GM19324 (cell line): ENCODE data around the gene BEAN1.
A peak's percentile ranks its signal among the peaks of the same experiment; 100 is the strongest.

Source experiments
- ATAC-seq: cut with Tn5 transposase; IDR thresholded peaks from one replicate; pipeline ENCODE4 v1.9.1; 2021; ENCODE audit warnings: mild to moderate bottlenecking, moderate library complexity; ENCODE audit not compliant: unreplicated experiment, low FRiP score

Gene BEAN1

GRCh38 chr16:66516509-66516807, 89.4 kb downstream of the BEAN1 start:
- no peak for ATAC-seq

- ATAC-seq: peak; percentile 96
Observed at GRCh38 chr16:66516808-66517585, 89.9 kb downstream of the BEAN1 start.

GRCh38 chr16:66517586-66518263, 90.6 kb downstream of the BEAN1 start:
- ATAC-seq: no peak

- no peak for ATAC-seq
Observed at GRCh38 chr16:66519482-66520373, 92.6 kb downstream of the BEAN1 start.

GRCh38 chr16:66520406-66521170, 93.5 kb downstream of the BEAN1 start:
- ATAC-seq: no peak

- ATAC-seq: no peak
Observed at GRCh38 chr16:66521252-66521713, 94.2 kb downstream of the BEAN1 start.

GRCh38 chr16:66521951-66522771, 95.1 kb downstream of the BEAN1 start:
- ATAC-seq: no peak

- ATAC-seq: no peak
Observed at GRCh38 chr16:66522816-66523590, 95.9 kb downstream of the BEAN1 start.

GRCh38 chr16:66523861-66524354, 96.8 kb downstream of the BEAN1 start:
- peak; percentile 57 for ATAC-seq

- ATAC-seq: peak; percentile 69
Observed at GRCh38 chr16:66524601-66525164, 97.6 kb downstream of the BEAN1 start.

GRCh38 chr16:66525396-66526180, 98.5 kb downstream of the BEAN1 start:
- no peak for ATAC-seq

- no peak for ATAC-seq
Observed at GRCh38 chr16:66528294-66528693, 101.2 kb downstream of the BEAN1 start.

GRCh38 chr16:66529475-66529874, 102.4 kb downstream of the BEAN1 start:
- ATAC-seq: no peak
